ENCODE data around the gene ARRDC5.

DNA sequence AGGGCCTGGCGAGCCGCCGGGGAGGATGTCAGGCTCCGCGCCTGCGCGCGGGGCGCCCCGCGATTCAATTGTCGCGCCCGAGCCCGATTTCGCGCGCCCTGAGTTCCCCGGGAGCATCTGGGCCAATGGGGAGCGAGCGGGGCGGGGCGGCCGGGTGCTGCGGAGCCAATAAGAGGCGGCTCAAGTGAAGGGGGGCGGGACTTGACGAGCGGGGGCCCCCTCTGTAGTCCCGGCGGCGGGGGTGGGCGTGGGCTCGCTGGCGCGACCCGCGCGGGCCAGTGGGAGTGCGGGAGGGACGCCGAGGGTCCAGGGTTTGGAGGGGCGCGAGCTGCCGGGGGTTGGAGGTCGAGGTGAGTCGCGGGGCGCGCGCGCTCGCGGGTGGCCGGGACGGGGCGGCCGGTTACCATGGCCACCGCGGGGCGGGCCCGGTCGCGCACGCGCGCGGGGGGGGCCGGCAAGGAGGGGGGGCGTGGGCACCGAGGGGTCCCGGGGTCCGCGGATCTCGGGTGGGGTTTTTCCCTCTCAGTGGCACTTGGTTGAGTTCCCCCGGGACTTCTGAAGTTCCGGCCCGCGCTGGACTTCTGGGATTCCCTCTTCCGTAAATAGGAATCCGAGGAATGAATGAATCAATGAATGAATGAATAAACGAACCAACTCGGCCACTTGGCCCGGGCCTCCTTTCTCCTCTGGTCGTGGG, 7.3 kb upstream of the ARRDC5 start:
- TF ChIP-seq, protein P1, sequence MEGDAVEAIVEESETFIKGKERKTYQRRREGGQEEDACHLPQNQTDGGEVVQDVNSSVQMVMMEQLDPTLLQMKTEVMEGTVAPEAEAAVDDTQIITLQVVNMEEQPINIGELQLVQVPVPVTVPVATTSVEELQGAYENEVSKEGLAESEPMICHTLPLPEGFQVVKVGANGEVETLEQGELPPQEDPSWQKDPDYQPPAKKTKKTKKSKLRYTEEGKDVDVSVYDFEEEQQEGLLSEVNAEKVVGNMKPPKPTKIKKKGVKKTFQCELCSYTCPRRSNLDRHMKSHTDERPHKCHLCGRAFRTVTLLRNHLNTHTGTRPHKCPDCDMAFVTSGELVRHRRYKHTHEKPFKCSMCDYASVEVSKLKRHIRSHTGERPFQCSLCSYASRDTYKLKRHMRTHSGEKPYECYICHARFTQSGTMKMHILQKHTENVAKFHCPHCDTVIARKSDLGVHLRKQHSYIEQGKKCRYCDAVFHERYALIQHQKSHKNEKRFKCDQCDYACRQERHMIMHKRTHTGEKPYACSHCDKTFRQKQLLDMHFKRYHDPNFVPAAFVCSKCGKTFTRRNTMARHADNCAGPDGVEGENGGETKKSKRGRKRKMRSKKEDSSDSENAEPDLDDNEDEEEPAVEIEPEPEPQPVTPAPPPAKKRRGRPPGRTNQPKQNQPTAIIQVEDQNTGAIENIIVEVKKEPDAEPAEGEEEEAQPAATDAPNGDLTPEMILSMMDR (IDR thresholded peaks at IDR 0.05), result no peak
- TF ChIP-seq POLR2A (IDR thresholded peaks at IDR 0.05), result no peak

Data from tibial nerve (tissue), 3 donors.